Measurements from ENCODE around the gene CNNM4.

CNNM4 gene

GRCh38 chr2:96859099-96859649 lies 98.5 kb downstream of the CNNM4 start:
- DNase-seq (ENCODE audit: low read depth, low spot score): no peak

GRCh38 chr2:96859681-96860064 lies 99.0 kb downstream of the CNNM4 start:
- no peak for DNase-seq (ENCODE audit: low read depth, low spot score)

- no peak for DNase-seq (ENCODE audit: low read depth, low spot score)
These were observed 99.6 kb downstream of the CNNM4 start for GRCh38 chr2:96860065-96861029.

GRCh38 chr2:96861074-96861473 lies 100.4 kb downstream of the CNNM4 start:
- no peak for DNase-seq (ENCODE audit: low read depth, low spot score)
